HG02798 (cell line): Measurements from ENCODE around the gene MAP2.

ENCODE experiments used
- ATAC-seq: cut with Tn5 transposase; IDR thresholded peaks from one replicate; pipeline ENCODE4 v1.9.1; 2021; ENCODE audit warnings: mild to moderate bottlenecking; ENCODE audit not compliant: unreplicated experiment, poor library complexity

Gene MAP2

DNA sequence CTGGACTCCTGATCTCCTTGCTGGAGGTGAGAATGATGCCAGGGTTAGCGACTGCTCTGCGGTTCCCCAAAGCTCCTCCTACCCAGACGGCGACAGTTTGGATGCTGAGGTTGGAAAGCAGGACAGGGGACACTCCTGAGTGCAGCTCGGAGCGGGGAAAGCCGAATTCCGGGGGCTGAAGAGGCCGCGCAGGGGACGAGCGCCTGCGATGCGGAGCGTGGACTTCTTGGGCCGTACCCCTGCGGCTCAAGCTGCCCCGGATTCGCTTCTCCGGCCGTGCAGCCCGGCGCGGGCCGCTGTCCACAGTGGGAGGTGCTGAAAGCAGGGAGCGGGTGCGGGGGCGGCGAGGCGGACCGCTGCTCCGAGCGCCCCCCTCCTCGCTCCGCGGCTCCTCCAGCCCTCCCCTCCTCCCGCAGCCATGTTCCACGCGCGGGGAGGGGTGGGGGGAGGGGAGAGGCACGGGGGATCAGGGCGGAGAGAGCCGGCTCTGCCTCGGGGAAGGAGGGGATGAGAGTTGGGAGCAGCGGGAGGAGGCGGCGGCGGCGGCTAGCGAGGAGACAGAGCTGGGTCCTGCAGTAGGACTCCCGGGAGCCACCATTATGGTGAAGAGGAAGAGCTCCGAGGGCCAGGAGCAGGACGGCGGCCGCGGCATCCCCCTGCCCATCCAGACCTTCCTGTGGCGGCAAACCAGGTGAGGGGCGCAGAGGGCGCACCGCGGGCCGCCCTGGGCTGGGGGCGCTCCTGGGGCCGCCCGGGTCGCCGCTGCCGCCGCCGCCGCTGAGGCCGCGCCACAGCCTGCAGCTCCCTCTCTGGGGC, 347.8 kb downstream of the MAP2 start, which contains the start of gene UNC80:
TSS of gene UNC80 (plus strand) at position 359 of the 816 bp plus-strand sequence. CDS start at position 600, 241 bp downstream.
- no peak for ATAC-seq

DNA sequence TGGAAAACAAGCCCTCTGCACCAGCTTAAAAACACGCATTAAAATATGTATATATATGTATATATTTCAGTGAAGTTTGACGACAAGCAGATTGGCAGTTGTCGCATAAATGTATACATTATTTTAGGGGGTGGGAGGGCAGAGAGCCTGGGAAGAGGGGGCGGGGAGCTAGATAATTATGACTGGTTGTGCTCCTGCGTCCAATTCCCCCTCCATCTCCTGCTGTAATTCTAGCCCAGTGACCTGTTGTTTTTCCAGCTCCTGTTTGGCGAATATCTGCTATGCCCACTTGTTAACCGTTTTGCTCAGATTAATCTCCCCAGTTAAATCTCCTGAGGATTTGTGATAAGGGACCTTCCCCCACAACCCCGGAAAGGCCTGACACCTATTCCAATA, 348.4 kb downstream of the MAP2 start:
- ATAC-seq, result no peak

- ATAC-seq, result no peak
Measured at GRCh38 chr2:209773377-209773776, 349.5 kb downstream of the MAP2 start.
